Stimulated activated CD4-positive, alpha-beta T cell treated with anti-CD3 and anti-CD28 coated beads, Interleukin-15, amount 100 ng/mL, for 1 hour (primary cell): ENCODE results near the gene RFX3.

ENCODE experiments used
- DNase-seq, 2 donors: peaks; one replicate each; pipeline ENCODE4 v3.0.0-alpha.2; 2020; ENCODE audit warnings: low read depth in 1 of 2, low spot score in 1 of 2

The RFX3 gene

DNA sequence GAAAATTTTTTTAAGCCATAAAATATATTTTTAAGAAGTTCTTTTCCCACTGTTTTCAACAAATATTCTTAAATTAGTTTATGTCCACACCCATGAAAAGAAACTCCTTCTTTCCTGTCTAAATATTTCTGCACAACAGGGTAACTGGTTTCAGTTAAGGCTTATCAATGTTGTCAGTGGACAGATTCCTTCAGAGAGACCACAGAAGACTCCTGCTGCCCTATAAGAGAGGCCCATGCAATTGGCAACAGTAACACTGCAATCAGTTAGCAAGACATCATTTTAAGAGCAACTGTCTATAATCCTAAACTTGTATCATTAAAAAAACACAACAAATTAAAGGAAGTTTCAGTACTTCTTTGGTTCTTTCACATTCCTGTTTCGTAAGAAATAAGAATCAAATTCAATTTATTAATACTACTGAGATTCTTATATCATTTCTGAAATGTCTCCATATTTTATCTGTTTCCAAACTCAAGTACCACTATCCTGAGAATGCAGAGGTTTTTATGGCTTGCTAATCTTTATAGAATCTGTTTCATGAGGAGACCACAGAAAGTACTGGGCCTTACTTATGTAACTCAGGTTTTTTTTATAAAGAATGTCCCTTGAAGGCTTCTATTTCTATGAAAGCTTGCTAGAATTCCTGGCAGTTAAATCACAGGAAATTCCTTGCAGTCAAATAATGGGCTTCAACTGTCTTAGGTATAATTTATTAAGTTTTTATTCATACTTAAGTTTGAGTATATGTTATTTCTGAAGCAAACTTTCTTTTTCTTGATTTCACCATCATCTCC, 240.2 kb downstream of the RFX3 start:
- DNase-seq = no peak

DNA sequence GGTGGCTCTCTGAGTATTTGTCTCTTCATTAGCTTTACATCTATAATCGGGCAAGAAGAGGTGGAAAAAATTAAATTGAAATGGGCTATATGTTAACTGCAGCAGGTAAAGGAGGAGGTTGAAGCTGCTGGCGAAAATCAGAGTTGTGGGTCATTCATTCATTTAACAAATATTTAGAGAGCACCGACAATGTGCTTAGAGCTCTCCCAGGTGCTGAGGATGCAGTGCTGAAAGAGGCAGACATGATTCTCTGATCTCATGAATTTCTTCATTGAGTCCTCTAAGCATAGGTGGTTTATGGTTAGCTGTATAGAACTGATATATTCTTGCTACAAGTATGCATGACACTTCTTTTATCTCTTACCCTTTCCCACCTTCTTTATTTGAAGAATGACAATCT, 243.4 kb downstream of the RFX3 start:
- no peak for DNase-seq

DNA sequence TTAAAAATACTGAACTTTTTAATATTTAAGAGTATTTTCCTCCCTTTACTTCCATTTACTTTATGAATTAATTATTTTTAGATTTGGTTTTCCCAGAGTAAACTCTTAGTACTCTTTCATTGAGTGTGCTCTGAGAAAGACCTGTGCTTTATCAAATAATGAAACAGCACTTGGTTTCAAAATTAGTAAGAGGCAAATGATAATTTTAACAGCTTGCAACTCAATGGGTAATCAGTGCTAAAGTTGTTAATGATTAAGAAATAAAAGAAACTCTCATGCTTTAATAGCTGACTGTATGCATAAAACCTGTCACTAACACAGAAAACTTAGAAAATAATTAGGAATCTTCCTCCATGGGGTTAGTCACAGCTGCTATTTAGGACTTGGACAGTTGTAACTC, 244.4 kb downstream of the RFX3 start:
- DNase-seq = no peak

DNA sequence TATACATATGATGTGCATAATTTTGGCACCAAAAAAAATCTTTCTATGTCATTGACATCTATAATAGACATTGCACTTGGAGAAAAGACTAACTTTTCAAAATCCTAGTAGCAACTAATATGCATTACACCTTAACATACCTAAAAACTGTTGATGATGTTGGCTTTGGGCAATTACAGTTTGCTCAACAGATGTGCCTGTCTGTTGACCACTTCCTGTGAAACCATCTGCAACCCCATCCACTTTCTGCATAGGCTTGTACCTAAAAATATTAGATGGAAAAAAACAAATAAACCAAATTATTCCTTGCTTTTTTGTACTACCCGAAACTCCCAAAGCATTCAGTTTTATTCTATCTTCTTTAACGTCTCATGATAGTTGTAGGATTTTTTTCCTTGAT, 248.6 kb downstream of the RFX3 start:
- DNase-seq = no peak

DNA sequence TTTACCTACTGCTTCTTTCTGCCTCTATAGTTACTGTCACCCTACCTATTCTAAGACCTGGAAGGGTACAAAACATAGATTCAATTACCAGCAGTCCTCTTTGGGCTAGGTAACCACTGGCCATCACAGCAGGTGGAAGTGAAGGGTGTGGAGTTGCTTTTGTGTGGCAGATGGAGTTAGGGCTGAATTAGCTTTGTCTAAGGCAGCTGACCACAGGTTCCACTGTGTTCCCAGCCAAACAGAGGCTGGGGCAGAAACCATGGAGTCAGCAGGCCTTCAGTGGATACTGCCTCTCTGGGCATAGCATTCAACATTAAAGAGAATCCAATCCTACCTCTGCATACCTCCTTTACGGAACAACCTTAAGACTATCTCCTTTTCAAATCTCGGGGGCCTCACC, 254.2 kb downstream of the RFX3 start:
- no peak for DNase-seq

DNA sequence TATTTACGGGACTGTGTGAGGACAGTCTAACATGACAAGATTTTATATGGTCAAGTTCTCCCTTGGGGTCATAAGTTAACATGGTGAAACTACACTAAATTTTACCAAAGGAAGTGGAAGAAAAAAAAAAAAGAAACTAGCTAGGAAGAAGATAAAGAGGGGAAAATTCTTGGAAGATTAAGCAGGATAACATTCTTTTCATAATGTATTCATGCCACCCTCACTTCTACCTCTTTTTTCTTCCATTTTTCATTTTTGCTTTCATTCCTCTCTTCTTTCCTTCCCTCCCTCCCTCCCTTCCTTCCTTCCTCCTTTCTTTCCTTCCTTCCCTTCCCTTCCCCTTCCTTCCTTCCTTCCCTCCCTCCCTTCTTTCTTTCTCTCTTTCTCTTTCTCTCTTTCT, 254.6 kb downstream of the RFX3 start:
- DNase-seq = no peak

DNA sequence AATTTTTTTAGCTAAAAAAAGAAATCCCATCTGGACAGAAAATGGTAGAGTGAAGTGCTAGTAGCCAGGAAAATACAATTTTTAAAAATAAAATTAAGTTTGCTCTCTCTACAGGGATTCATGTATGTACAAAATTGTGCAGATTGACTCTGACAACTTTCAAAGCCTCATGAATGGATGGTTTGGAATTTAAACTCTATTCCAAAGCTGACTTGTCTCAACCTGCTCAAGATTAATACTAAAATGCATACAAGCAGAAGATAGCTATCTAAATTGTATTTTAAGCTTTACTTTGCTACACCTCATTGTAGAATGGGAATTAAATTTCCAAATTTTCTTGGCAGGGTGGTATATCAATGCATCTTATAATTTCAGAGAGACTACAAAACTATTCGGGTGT, 257.6 kb downstream of the RFX3 start:
- no peak for DNase-seq

DNA sequence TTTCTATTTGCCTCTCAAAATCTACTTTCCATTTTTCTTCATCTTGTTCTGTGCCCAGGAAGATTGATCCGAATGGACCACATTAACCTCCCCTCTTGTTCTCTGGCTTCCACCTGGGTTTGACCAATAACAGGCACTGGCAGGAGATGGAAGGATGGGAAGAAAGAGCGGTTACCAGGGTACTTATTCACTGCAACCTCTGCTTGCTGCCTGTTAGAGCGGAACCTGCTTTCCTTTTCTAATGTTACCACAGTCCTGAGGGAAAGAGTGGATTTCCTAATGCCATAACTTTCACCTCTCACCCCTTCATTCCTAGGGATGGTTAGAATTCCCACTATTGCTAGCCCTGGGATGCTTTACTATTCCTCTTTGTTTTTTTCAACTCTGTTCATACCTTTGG, 262.1 kb downstream of the RFX3 start:
- DNase-seq = no peak

DNA sequence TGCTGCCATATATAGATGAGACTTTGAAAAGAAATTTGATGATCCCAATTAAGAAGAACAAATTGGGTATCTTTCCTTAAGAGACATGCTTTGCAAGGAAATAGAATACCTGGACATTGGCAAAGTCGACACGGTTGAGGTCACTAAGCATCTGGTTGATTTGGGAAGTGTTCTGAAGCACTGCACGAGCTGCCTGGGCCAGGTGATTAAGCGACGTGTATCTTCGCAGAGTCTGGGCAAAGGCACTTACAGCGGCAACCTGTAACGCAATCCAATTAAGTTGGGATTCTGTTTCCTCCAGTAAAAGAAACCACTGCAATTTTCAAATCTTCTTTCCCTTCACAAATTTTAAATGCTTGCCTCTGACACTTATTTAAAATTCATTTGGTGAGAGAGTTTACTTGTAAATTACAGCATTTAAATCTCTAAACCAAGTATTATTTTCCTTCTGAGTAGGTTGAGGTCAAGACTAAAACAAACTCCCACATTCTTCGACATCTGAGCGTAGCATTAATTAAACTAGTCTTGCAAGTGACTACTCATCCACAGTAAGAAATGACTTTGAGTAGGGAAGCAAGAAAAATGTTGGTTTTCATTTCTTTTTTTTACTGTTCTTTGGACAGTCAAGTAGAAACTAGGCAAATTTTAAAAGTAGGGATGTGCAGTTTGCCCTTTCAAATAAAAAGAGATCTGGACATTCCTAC, 262.8 kb downstream of the RFX3 start:
- no peak for DNase-seq

DNA sequence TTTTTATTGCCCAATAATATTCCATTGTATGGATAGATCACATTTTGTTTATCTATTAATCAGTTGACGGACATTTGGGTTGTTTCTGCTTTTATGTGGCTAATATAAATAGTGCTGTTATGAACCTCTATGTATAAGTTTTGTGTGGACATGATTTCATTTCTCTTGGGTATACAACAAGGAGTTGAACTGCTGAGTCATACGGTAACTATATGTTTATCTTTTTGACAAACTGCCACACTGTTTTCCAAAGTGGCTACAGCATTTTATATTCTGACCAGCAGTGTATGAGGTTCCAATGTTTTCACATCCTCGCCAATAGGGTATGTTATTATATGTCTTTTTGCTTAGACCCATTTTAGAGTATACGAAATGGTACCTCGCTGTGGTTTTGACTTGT, 264.3 kb downstream of the RFX3 start:
- DNase-seq = no peak

DNA sequence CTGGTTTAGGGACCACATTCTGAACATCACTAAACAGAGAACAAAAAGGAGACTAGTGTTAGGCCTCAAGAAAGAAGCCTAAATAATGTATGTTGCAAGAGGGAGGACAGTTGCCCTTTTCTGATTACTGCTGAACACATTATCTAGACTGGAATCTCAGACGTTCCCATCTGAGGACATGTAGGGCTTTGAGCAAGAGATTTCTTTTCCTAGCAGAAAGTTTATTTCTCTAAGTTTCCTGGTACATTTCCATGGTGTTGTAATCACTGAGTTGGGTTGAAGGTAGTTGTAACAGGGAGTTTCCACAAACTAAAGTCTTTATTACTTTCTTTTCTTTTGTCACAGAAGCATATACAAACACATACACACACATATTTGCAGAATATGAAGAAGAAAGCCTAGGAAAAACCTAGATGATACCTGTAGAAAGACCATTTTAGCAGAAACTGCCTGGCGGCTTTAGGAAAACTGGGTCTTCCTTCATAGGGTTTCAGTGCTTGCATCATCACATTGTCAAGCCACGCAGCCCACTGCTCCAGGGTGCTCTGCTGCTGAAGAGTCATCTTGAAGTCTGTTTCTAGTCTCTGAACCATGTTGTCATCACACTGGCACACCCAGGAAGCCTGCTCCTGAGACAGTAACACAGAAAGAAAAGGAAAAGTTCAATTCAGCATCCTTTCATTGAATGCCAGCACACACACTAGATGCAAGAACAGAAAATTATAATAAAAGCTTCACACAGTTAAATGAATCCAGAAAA, 269.1 kb downstream of the RFX3 start:
- no peak for DNase-seq

DNA sequence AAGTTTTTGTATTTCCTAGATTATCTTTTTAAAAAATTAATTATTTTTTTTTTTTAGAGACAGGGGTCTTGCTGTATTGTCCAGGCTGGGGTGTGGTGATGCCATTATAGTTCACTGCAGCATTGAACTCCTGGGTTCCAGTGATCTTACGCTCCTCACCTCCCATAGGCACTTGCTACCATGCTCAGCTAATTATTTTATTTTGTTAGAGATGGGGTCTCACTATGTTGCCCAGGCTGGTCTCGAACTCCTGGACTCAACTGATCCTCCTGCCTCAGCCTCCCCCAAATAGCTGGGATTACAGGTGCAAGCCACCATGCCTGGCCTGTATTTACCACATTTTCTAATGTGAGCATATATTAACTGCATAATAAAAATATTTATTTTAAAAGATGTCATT, 274.5 kb downstream of the RFX3 start:
- DNase-seq = no peak

DNA sequence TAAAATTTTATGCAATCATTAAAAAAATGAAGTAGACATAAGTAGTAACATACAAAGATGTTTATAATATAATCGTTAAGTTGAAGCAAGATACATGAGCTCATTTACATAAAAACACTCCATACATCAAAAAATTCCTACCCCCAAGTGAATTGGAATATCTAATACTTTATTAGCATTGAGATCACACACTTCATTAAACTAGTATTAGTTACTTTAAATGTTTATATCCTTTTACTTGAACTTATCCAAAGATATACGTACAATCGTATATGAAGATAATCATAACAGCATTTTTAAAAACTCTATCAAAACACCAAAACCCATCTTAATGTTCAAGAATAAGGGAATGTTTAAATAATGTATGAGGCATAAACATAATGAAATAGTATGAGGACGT, 275.1 kb downstream of the RFX3 start:
- DNase-seq = no peak

DNA sequence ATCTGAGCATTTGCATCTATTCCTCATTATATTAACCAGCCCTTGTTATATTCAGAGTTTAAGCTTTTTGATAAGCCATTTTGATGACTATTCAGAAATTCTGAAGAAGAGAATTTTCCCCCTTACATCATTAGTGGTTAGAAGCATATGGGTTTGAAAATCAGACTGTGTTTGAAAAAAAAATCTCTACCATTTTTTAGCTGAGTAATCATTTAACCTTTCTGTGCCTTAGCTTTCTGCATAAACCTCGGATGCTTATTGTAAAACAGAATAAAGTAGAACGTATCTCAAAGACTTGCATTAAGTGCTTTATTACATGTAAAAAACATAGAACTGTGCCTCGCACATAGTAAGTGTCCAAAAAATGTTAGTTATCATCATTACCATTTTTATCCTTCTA, 278.6 kb downstream of the RFX3 start:
- no peak for DNase-seq

DNA sequence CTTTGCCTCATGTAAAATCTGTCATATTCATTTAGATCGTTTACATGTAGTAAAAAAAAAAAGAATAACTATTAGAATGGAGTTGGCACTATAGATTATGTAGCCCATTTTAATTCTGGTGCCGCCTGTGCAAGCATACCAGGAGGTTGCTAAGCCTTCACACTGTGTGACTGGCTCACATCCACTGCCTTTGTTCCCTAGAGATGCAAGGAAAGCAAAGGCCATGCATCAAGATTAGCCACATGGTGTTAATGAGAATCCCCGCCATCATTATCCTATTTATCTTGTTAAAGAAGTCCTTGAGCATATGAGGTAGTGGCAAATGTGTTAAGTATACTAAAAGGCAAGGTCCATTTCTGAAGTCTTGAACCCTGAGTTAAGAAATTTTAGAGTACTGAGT, 279.6 kb downstream of the RFX3 start:
- DNase-seq = no peak

DNA sequence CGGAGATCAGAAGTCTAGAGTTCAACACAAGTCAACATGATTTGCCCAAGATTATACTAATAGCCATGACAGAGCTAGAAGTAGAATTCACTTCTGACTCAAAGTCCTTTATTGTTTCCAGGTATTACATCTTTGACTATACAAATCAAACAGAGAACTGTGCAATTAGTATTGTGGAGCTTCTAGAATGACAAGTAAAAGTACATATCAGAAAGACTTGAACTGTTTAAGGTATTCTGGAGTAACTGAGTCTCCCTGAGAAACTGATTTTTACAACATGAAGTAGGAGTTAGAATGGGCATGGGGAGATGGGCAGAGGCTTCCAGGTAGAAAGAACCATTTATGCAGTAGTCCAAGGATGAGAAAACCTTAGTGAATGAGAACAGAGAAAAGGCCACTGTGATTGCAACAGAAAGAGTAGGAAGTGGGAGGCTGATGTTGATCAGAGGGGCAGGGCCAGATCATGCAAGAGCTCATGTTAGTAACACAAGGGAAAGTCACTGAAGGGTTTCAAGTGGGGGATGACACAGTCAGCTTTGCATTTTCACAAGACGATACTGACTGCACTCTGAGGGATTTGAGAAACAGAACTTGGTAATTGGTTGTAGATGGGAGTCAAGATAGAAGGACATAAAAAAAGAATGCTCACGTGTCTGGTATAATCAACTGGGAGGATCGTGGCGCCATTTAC, 280.7 kb downstream of the RFX3 start:
- no peak for DNase-seq

DNA sequence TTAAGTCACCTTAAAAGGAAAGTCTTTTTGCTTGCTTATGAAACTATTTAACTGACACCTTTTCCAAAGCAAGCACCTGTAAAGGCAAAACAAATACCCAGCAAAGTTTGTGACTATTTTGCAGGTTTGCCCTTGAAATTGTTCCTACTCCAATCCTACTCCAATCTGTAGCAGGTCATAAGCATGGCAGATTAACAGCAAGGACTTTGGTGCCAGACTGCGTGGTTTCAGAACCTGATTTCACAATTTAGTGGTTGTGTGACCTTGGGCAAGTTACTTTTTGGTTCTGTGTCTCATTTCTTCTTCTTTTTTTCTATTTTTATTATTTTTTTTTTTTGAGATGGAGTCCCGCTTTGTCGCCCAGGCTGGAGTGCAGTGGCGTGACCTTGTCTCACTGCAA, 282.1 kb downstream of the RFX3 start:
- no peak for DNase-seq

DNA sequence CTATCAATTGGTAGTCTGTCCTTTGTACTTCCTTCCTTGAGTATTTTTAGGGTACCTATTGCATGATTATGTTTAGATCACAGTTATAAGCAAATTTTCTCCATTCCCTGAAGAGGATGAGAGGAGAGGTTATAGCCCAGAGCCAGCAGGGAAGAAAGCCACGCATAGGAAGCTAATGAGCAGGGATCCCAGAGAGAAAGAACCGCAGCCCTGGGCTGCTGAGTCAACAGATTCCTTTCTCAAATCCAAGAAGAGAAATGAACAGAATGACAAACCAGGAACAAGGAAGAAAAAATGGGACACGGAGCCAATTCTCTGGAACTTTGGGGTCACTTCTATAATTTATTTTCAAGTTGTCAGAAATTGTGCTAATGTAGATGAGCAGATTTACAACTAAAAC, 284.5 kb downstream of the RFX3 start:
- no peak for DNase-seq

DNA sequence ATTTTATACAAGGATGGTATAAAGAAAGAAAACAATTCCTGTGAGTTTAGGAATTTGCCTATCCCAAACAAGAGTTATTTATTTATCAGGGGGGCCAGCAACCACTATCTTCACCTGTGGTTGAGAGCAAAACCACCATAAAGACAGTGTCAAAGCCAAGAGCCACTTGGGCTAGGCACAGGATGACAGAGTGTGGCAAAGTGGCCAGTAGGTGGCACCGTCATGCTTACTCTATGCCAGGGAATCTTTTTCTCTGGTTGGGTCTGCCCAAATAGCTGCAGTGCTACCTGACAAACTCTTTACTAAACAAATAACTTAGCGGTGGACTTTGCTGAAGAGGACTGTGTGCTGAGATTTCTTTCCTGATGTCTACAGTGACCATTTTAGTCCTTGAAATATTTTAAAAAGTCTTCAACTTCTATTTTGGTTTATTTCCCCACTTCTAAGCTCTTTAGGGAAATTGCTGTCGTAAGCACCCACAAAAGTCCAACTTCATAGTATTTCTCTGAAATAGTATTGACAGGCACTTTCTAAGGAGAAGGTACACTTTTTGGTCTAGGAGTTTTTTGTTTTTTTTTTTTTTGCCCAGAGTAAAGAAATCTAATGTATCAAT, 285.0 kb downstream of the RFX3 start:
- DNase-seq = peak; percentile 9 to 50

DNA sequence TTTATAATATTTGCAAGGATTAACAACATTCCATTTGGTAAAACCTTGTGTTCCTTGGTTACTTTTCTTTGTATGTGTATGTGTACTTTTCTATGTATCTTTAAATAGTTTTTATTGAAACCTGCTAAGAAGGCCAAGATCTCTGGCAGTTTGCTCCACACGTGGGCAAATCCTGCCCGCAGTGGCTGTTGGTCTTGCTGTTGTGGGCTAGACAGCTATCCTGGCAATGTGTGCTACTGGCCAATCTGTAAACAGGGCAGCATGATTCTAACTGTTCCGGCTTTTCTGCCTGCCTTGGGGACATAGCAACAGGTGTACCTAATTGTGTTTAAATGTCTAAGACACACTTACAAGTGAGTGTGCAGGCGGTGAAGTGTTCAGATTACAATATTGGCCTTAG, 286.6 kb downstream of the RFX3 start:
- DNase-seq = no peak

DNA sequence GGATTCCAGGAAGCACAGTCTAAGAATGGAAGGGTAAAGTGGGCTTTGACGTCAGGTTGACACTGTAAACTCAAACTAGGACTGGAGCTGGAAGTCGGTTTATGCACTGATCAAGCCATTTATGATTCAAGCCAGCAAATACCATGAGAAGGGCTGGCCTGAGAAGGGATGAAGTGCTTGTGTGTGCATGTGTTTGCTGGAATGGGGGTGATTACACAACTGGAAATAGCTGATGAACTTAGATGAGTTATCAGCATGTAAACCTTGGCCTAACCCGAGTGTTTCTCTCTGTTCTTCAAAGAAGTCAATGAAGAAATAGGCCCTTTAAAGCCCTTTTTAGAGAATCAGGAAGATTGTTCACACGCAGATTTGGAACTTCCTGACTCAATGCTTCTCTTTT, 287.6 kb downstream of the RFX3 start:
- DNase-seq = no peak
